HG03025 (cell line): ENCODE data around the gene HAUS1.
"Not testable (repeated sequence)": the region's sequence is repeated elsewhere in the genome, so short reads cannot be mapped to it uniquely, and the experiment has no call there.

ENCODE experiments used
- ATAC-seq: cut with Tn5 transposase; IDR thresholded peaks from one replicate; pipeline ENCODE4 v1.9.1; 2021; ENCODE audit warnings: mild to moderate bottlenecking, moderate library complexity; ENCODE audit not compliant: unreplicated experiment, low FRiP score

The HAUS1 gene

GRCh38 chr18:46084431-46084830 lies 19.8 kb upstream of the HAUS1 start:
- no peak for ATAC-seq

- ATAC-seq, result not testable (repeated sequence)
Measured at GRCh38 chr18:46088501-46088900, 15.7 kb upstream of the HAUS1 start.

- ATAC-seq, result no peak
Measured at GRCh38 chr18:46095532-46095931, 8.7 kb upstream of the HAUS1 start.

GRCh38 chr18:46096651-46097300 lies 7.4 kb upstream of the HAUS1 start:
- ATAC-seq, result no peak

GRCh38 chr18:46097431-46097800 lies 6.8 kb upstream of the HAUS1 start:
- peak; percentile 38 for ATAC-seq

- peak; percentile 68 for ATAC-seq
Measured at GRCh38 chr18:46097801-46098615, 6.2 kb upstream of the HAUS1 start, which contains the start of gene ATP5F1A. Gene ATP5F1A (minus strand): TSS chr18:46098296. CDS start chr18:46098231, 65 bp downstream.

GRCh38 chr18:46098616-46098933 lies 5.6 kb upstream of the HAUS1 start:
- no peak for ATAC-seq

GRCh38 chr18:46099463-46099862 lies 4.7 kb upstream of the HAUS1 start:
- no peak for ATAC-seq

GRCh38 chr18:46109386-46109785 lies 5.2 kb downstream of the HAUS1 start:
- ATAC-seq, result no peak

GRCh38 chr18:46110406-46110805 lies 6.2 kb downstream of the HAUS1 start:
- no peak for ATAC-seq

GRCh38 chr18:46113751-46114150 lies 9.6 kb downstream of the HAUS1 start:
- ATAC-seq, result no peak

GRCh38 chr18:46126625-46127024 lies 22.4 kb downstream of the HAUS1 start:
- not testable (repeated sequence) for ATAC-seq

- no peak for ATAC-seq
Measured at GRCh38 chr18:46130061-46130460, 25.9 kb downstream of the HAUS1 start.

- ATAC-seq, result not testable (repeated sequence)
Measured at GRCh38 chr18:46130549-46130948, 26.4 kb downstream of the HAUS1 start.

- no peak for ATAC-seq
Measured at GRCh38 chr18:46133534-46133933, 29.3 kb downstream of the HAUS1 start.

GRCh38 chr18:46134920-46135675 lies 30.9 kb downstream of the HAUS1 start:
- ATAC-seq, result no peak

GRCh38 chr18:46140173-46140572 lies 36.0 kb downstream of the HAUS1 start:
- ATAC-seq, result no peak

- no peak for ATAC-seq
Measured at GRCh38 chr18:46141199-46141598, 37.0 kb downstream of the HAUS1 start.

- ATAC-seq, result no peak
Measured at GRCh38 chr18:46148810-46149209, 44.6 kb downstream of the HAUS1 start.

GRCh38 chr18:46152436-46152807 lies 48.2 kb downstream of the HAUS1 start:
- no peak for ATAC-seq

GRCh38 chr18:46152808-46153617 lies 48.8 kb downstream of the HAUS1 start:
- no peak for ATAC-seq
